Peyer's patch (tissue), 4 donors: ENCODE measurements around the gene RNU6-8. TPM values are rescaled to one million over a fixed set of nuclear protein-coding genes. Genes with fewer than 3 reads are reported as not detected.
A peak's percentile ranks its signal among the peaks of the same experiment; 100 is the strongest.

Experiments used
- DNase-seq, 3 donors: peaks; one replicate each; pipeline ENCODE4 v3.0.0-alpha.2; 2017 to 2019
- H3K27ac ChIP-seq, 4 donors: fragments of 200-600 bp; sonication (generic); one replicate each; pipeline ENCODE4 v1.5.1; 2016 to 2019
- H3K27me3 ChIP-seq, 2 donors: fragments of 200-600 bp; sonication (generic); one replicate each; pipeline ENCODE4 v1.5.1; 2019
- H3K36me3 ChIP-seq, 3 donors: fragments of 200-600 bp; sonication (generic); one replicate each; pipeline ENCODE4 v1.5.1; 2016 to 2019
- H3K4me1 ChIP-seq, 4 donors: fragments of 200-600 bp; sonication (generic); one replicate each; pipeline ENCODE4 v1.5.1; 2016 to 2019
- H3K4me3 ChIP-seq, 4 donors: fragments of 200-600 bp; sonication (generic); 1 replicate in 3 of 4; 2 replicates in 1 of 4; pipeline ENCODE4 v1.5.1; 2016 to 2019; ENCODE audit warnings: mild to moderate bottlenecking in 1 of 4
- H3K9me3 ChIP-seq, 4 donors: fragments of 200-600 bp; sonication (generic); one replicate each; pipeline ENCODE4 v1.5.1; 2016 to 2019; ENCODE audit warnings: mild to moderate bottlenecking in 1 of 4
- POLR2A ChIP-seq, 2 donors: fragments of 450-650 bp; IDR thresholded peaks; one replicate each; pipeline ENCODE4 v1.5.1; 2017; ENCODE audit warnings: antibody characterized with exemption in 2 of 2, mild to moderate bottlenecking in 2 of 2, moderate library complexity in 2 of 2
- total RNA-seq, 4 donors: library from RNA; depleted of rRNA; stranded (reverse); fragments of >200 nt; gene quantifications; one replicate each; pipeline ENCODE4 v1.1.0, GENCODE V29; 2016
- TF ChIP-seq, protein P1 (sequence below), 6 experiments: fragments of 450-650 bp in 4 of 6; fragments of 200-600 bp in 2 of 6; sonication (generic) in 1 of 6; IDR thresholded peaks; one replicate each; pipeline ENCODE4 v1.5.1; 2017 to 2019; ENCODE audit warnings: antibody characterized with exemption in 6 of 6, mild to moderate bottlenecking in 3 of 6, moderate library complexity in 1 of 6

RNU6-8 gene
- total RNA-seq, 4 donors from 2014 or later: not detected

DNA sequence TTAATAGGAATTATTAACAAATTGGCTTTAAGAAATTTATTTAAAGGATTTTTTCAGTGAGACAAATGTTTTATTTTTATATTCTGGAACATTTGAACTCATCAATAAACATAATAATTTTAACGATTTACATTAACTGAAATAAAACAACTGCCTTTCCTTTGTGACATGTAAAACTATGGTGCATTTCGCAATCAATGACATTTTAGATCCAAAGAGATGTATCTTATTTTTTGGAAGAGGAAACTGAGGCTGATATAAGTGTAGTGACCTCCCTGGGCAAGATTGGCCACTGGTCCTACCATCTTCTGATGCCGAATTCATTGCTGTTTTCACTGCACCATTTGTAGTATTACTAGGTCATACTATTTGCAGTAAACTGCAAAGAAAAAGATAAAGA lies 2.5 kb upstream of the RNU6-8 start:
- Histone ChIP-seq H3K9me3 (no peaks in the 10 kb centered on the region), H3K36me3 (no peaks in the 10 kb centered on the region), H3K27me3 (no peaks in the 10 kb centered on the region), H3K27ac (no peak overlapping the region), H3K4me1 (peaks cover 0 to 12% (median 0%) of the 10 kb centered on the region in 4 donors), H3K4me3 (no peak overlapping the region)
- no peak for DNase-seq
- no peak for TF ChIP-seq POLR2A (IDR thresholded peaks at IDR 0.05)
- TF ChIP-seq, protein P1, sequence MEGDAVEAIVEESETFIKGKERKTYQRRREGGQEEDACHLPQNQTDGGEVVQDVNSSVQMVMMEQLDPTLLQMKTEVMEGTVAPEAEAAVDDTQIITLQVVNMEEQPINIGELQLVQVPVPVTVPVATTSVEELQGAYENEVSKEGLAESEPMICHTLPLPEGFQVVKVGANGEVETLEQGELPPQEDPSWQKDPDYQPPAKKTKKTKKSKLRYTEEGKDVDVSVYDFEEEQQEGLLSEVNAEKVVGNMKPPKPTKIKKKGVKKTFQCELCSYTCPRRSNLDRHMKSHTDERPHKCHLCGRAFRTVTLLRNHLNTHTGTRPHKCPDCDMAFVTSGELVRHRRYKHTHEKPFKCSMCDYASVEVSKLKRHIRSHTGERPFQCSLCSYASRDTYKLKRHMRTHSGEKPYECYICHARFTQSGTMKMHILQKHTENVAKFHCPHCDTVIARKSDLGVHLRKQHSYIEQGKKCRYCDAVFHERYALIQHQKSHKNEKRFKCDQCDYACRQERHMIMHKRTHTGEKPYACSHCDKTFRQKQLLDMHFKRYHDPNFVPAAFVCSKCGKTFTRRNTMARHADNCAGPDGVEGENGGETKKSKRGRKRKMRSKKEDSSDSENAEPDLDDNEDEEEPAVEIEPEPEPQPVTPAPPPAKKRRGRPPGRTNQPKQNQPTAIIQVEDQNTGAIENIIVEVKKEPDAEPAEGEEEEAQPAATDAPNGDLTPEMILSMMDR (IDR thresholded peaks at IDR 0.05): no peak

DNA sequence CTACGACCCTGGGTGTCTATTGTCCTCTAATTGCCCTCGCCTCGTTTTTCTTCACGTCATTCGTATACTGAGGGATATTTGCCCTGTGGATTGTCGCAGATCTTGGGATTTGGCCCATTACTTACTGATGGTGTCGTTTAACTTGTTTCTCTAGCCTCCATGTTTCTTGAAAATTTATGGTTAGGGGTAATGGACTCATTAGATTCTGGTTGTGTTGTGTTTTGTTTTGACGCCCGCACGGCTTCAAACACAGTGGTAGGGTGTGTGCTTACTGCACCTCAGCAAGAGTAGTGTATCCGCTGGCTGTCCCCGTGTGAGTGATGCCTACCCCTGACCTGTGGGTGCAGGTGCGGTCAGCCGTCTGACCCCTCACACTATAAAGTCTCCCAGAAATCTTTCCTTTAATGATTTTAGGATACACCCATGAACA lies 874 bp upstream of the RNU6-8 start:
- peak in 2 of 3 donors; percentile 36 to 68 for DNase-seq
- Histone ChIP-seq H3K36me3 (no peaks in the 10 kb centered on the region), H3K27ac (peak overlapping the region; percentile 82 to 91 (median 88)), H3K4me1 (peaks cover 0 to 15% (median 0%) of the 10 kb centered on the region in 4 donors), H3K27me3 (no peaks in the 10 kb centered on the region), H3K4me3 (peak overlapping the region; percentile 61 to 72 (median 66)), H3K9me3 (no peaks in the 10 kb centered on the region)
- TF ChIP-seq, protein P1 (IDR thresholded peaks at IDR 0.05): no peak
- no peak for TF ChIP-seq POLR2A (IDR thresholded peaks at IDR 0.05)

DNA sequence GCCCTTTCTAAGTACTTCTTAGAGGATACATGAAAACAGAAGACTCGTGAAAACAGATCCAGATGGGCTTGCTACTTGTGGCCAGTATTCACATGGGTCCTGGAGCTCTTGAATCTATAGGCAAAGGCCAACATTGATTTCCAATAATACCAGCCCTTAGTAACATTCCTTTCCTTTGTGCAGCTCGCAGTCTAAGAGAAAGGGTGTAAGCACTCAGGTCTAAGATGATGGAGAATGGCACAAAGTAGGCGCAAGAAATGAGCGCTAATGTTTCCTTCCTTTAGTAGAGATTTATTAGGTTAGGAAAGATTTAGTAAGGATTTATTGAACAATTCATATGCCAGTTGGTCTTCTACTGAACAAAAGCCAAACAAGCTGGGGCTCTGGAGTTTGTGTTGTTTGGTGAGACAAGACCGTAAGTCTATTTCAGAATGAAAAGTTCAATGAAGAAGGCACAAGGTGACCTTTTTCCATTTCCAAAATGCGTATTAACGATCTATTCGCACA lies 525 bp downstream of the RNU6-8 start:
- H3K9me3 ChIP-seq: no peaks in the 10 kb centered on the region
- peaks cover 0 to 15% (median 0%) of the 10 kb centered on the region in 4 donors for H3K4me1 ChIP-seq
- H3K36me3 ChIP-seq: no peaks in the 10 kb centered on the region
- no peaks in the 10 kb centered on the region for H3K27me3 ChIP-seq
- no peak for TF ChIP-seq POLR2A (IDR thresholded peaks at IDR 0.05)
- TF ChIP-seq, protein P1 (IDR thresholded peaks at IDR 0.05): no peak
- DNase-seq: no peak
- H3K4me3 ChIP-seq: peak overlapping the region; percentile 61 to 72 (median 66)
- peak overlapping the region; percentile 82 to 91 (median 88) for H3K27ac ChIP-seq

DNA sequence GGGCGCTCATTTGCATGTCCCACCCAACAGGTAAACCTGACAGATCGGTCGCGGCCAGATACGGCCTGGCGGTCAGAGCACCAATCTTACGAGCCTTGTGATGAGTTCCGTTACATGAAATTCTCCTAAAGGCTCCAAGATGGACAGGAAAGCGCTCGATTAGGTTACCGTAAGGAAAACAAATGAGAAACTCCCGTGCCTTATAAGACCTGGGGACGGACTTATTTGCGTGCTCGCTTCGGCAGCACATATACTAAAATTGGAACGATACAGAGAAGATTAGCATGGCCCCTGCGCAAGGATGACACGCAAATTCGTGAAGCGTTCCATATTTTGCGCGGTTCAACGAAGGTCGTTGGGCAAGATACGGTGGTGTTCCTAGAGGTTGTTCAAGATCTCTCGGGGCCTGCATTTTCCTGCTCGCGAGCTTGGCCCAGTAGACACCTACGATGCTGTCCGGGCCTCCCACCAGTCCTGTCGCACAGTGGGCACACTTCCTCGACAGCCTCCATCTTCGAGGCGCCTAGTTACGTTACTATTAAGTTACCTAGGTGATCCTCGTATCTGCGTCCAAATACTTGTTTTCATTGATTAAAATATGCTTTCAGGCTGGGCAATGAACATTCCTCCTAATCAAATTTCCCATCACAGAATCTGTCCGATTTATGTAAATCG lies 1.1 kb downstream of the RNU6-8 start, which contains the start of gene RNU6-7:
RNU6-7 (plus strand) TSS at position 230 of the 675 bp plus-strand sequence.
- no peaks in the 10 kb centered on the region for H3K9me3 ChIP-seq
- DNase-seq: peak in 2 of 3 donors; percentile 33 to 58
- peaks cover 0 to 15% (median 0%) of the 10 kb centered on the region in 4 donors for H3K4me1 ChIP-seq
- peak within 1 kb of the TSS; percentile 61 to 72 (median 66) for H3K4me3 ChIP-seq
- no peaks in the 10 kb centered on the region for H3K27me3 ChIP-seq
- no peak for TF ChIP-seq POLR2A (IDR thresholded peaks at IDR 0.05)
- TF ChIP-seq, protein P1 (IDR thresholded peaks at IDR 0.05): no peak
- H3K27ac ChIP-seq: peak within 1 kb of the TSS; percentile 82 to 91 (median 88)
- H3K36me3 ChIP-seq: no peaks in the 10 kb centered on the region

DNA sequence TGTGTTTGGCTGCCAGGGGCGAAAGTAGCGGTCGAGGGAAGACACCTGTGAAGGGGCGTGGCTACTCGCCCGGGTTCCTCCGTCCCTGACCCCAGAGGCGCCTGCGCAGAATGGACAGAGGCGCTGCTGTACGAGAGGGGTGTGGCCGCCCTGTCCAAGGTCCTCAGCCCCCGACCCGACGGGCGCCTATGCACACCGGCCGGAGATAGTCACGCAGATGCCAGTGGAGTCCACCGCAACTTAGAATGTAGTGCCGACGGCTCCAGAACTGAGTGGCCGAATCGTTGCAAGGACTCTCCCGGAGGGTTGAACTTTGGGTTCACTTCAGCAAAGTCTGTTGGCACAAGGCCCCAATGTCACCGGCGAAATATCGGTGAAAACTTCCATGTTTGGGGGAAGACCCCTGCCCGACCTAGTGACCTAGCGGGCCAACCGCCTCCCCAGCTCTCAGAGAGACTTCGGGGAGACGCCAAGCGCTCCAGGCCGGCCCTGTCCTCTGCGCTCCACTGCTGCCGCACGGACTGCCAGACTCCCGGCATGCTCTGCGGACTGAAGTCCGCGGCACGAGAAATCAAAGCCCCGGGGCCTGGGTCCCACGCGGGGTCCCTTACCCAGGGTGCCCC lies 1.8 kb downstream of the RNU6-8 start:
- Histone ChIP-seq H3K27me3 (no peaks in the 10 kb centered on the region), H3K9me3 (no peaks in the 10 kb centered on the region), H3K4me3 (peak overlapping the region; percentile 61 to 72 (median 66)), H3K27ac (peak overlapping the region; percentile 82 to 91 (median 88)), H3K4me1 (peaks cover 0 to 15% (median 0%) of the 10 kb centered on the region in 4 donors), H3K36me3 (no peaks in the 10 kb centered on the region)
- peak; percentile 52 to 58 for TF ChIP-seq POLR2A (IDR thresholded peaks at IDR 0.05)
- TF ChIP-seq, protein P1 (IDR thresholded peaks at IDR 0.05): peak in 1 of 6 experiments; percentile 1
- DNase-seq: peak; percentile 92 to 97 (median 94)
